Sigmoid colon (tissue), 7 donors: ENCODE measurements around the gene CHL1. TPM values are rescaled to one million over a fixed set of nuclear protein-coding genes. Genes with fewer than 3 reads are reported as not detected.

Source experiments
- DNase-seq: peaks from one replicate; pipeline ENCODE4 v3.0.0-alpha.2; 2019
- H3K27ac ChIP-seq, 4 donors: fragments of 200-600 bp; sonication (generic); one replicate each; pipeline ENCODE4 v1.5.1; 2016 to 2019; ENCODE audit warnings: mild to moderate bottlenecking in 1 of 4
- H3K27me3 ChIP-seq, 3 donors: fragments of 200-600 bp; sonication (generic); one replicate each; pipeline ENCODE4 v1.5.1; 2019; ENCODE audit warnings: mild to moderate bottlenecking in 1 of 3
- H3K36me3 ChIP-seq, 4 donors: fragments of 200-600 bp; sonication (generic); one replicate each; pipeline ENCODE4 v1.5.1; 2016 to 2019
- H3K4me1 ChIP-seq, 4 donors: fragments of 200-600 bp; sonication (generic); one replicate each; pipeline ENCODE4 v1.5.1; 2017 to 2019
- H3K4me3 ChIP-seq, 4 donors: fragments of 200-600 bp; sonication (generic); one replicate each; pipeline ENCODE4 v1.5.1; 2017 to 2019; ENCODE audit warnings: mild to moderate bottlenecking in 2 of 4, moderate library complexity in 1 of 4
- H3K9me3 ChIP-seq, 4 donors: fragments of 200-600 bp in 3 of 4; sonication (generic) in 3 of 4; one replicate each; pipeline versions ENCODE4 v1.5.1 to v1.6.1; 2013 to 2019
- EP300 ChIP-seq, 4 donors: sonication (generic); formaldehyde crosslinking; IDR thresholded peaks; one replicate each; pipeline ENCODE4 v1.6.1; 2017; ENCODE audit warnings: antibody characterized with exemption in 4 of 4
- POLR2A ChIP-seq, 2 donors: fragments of 450-650 bp; IDR thresholded peaks; one replicate each; pipeline ENCODE4 v1.6.1; 2016; ENCODE audit warnings: antibody characterized with exemption in 2 of 2, mild to moderate bottlenecking in 2 of 2, moderate library complexity in 2 of 2
- POLR2AphosphoS5 ChIP-seq, 4 donors: sonication (generic); formaldehyde crosslinking; IDR thresholded peaks; one replicate each; pipeline ENCODE4 v1.6.1; 2017; ENCODE audit warnings: antibody characterized with exemption in 4 of 4
- WGBS, 2 donors: extraction: QIAGEN DNeasy Blood & Tissue Kit; methylation state at CpG; one replicate each; pipeline ENCODE4 v1.1.7; 2013; 5-methylcytosine and 5-hydroxymethylcytosine counted together
- intact Hi-C: fragments of 100-400 bp; cut with DNase I; formaldehyde crosslinking; loops from one replicate; pipeline ENCODE4 v1.15.1; 2023
- polyA plus RNA-seq, 3 donors: library from polyadenylated mRNA; stranded (reverse); fragments of 200-250 nt; gene quantifications; one replicate each; pipeline ENCODE4 v1.2.3, GENCODE V29; 2013
- total RNA-seq, 4 donors: library from RNA; depleted of rRNA; stranded (reverse); fragments of >200 nt; gene quantifications; one replicate each; pipeline ENCODE4 v1.1.0, GENCODE V29; 2016
- TF ChIP-seq, protein P1 (sequence below), 4 experiments: fragments of 450-650 bp in 3 of 4; fragments of 200-600 bp in 1 of 4; IDR thresholded peaks; one replicate each; pipeline ENCODE4 v1.5.1; 2016 to 2019; ENCODE audit warnings: antibody characterized with exemption in 4 of 4, mild to moderate bottlenecking in 3 of 4, moderate library complexity in 2 of 4
- donor health status: healthy with polysubstance abuse.
- donor health status: Bipolar disorder and iron deficiency.
- donor health status: healthy.

Gene CHL1
- total and polyA plus RNA-seq, 7 donors, result 0.46 to 86.7 (median 29.1) TPM

DNA sequence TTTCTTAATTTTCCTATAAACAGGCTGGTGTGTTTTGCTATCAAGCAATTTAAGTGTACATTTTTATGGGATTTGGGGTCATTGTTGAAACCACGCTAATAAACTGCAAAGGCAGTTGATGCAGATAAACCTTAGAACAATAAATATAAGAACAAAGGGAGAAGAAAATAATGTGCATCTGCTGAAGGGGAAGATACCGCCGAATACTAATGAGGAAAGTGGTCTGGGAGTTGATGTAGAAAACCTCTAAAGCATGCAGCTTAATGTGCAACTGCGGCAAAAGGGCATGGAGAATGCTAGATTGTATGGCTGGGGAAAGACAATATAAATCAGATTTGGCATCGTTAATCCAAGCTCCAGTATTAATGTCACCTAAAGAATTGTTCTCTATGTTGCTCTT, 29.8 kb upstream of the CHL1 start:
- no peak overlapping the region for H3K27ac ChIP-seq
- H3K27me3 ChIP-seq, result no peaks in the 10 kb centered on the region
- TF ChIP-seq POLR2A (IDR thresholded peaks at IDR 0.05) (no peak), POLR2AphosphoS5 (IDR thresholded peaks at IDR 0.05) (no peak), EP300 (IDR thresholded peaks at IDR 0.05) (no peak)
- TF ChIP-seq, protein P1, sequence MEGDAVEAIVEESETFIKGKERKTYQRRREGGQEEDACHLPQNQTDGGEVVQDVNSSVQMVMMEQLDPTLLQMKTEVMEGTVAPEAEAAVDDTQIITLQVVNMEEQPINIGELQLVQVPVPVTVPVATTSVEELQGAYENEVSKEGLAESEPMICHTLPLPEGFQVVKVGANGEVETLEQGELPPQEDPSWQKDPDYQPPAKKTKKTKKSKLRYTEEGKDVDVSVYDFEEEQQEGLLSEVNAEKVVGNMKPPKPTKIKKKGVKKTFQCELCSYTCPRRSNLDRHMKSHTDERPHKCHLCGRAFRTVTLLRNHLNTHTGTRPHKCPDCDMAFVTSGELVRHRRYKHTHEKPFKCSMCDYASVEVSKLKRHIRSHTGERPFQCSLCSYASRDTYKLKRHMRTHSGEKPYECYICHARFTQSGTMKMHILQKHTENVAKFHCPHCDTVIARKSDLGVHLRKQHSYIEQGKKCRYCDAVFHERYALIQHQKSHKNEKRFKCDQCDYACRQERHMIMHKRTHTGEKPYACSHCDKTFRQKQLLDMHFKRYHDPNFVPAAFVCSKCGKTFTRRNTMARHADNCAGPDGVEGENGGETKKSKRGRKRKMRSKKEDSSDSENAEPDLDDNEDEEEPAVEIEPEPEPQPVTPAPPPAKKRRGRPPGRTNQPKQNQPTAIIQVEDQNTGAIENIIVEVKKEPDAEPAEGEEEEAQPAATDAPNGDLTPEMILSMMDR (IDR thresholded peaks at IDR 0.05), result no peak
- no peaks in the 10 kb centered on the region for H3K36me3 ChIP-seq
- no peaks in the 10 kb centered on the region for H3K4me1 ChIP-seq
- no peak for DNase-seq
- WGBS, 2 donors, result 85% methylated on average over 5 of the region's 5 CpGs
- H3K9me3 ChIP-seq, result no peaks in the 10 kb centered on the region
- intact Hi-C loops, result no loop called here
- no peak overlapping the region for H3K4me3 ChIP-seq

DNA sequence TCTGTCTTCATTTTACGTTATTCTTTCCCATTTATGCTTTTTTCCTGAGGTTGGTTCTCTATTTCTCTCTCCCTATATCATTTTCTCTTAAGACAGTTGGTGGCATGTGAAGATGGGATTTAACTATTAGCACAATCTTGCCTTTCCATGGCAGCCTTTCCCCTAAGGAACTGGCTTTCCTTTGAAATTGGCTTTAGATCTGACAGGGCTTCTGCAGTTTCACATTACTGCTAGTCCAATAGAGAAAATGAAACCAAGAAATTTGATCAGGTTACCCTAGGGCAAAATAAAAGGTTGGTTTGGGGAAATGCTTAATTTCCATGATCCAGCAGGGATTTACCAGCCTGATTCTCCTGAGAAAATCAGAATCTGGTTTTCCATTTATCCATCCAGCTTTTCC, 22.7 kb upstream of the CHL1 start:
- no peaks in the 10 kb centered on the region for H3K9me3 ChIP-seq
- no peak for DNase-seq
- no peak overlapping the region for H3K27ac ChIP-seq
- H3K4me1 ChIP-seq, result no peaks in the 10 kb centered on the region
- TF ChIP-seq POLR2AphosphoS5 (IDR thresholded peaks at IDR 0.05), result no peak
- TF ChIP-seq, protein P1 (IDR thresholded peaks at IDR 0.05), result no peak
- TF ChIP-seq EP300 (IDR thresholded peaks at IDR 0.05), result no peak
- TF ChIP-seq POLR2A (IDR thresholded peaks at IDR 0.05), result no peak
- no peaks in the 10 kb centered on the region for H3K27me3 ChIP-seq
- intact Hi-C loops, result no loop called here
- H3K4me3 ChIP-seq, result no peak overlapping the region
- no peaks in the 10 kb centered on the region for H3K36me3 ChIP-seq
- WGBS, 2 donors, result 40 to 75% methylated on average over 1 of the region's 1 CpG

DNA sequence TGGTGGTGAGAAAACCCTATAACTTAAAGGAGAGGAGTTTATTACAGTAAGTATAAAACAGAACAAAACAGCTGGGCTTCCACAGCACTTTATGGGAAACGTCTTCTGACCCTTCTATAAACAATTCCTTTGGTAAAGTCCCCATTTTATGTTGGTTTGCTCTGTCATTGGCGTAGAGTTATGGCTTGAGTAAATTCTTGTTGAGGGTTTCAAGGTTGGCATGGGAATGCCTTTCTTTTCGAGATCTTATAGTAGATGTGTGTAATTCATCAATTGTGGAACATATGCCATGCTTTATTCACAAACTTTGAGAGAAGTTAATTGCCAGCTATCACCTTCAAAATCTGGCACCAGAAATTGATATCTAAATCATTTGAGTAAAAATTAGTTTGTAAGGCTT, 11.6 kb upstream of the CHL1 start:
- H3K9me3 ChIP-seq, result no peaks in the 10 kb centered on the region
- no peaks in the 10 kb centered on the region for H3K4me1 ChIP-seq
- intact Hi-C loops, result no loop called here
- H3K27ac ChIP-seq, result no peak overlapping the region
- TF ChIP-seq POLR2AphosphoS5 (IDR thresholded peaks at IDR 0.05) (no peak), POLR2A (IDR thresholded peaks at IDR 0.05) (no peak), EP300 (IDR thresholded peaks at IDR 0.05) (no peak)
- TF ChIP-seq, protein P1 (IDR thresholded peaks at IDR 0.05), result no peak
- peaks cover 0 to 9% (median 0%) of the 10 kb centered on the region in 3 donors for H3K27me3 ChIP-seq
- H3K4me3 ChIP-seq, result no peak overlapping the region
- no peak for DNase-seq
- no peaks in the 10 kb centered on the region for H3K36me3 ChIP-seq
- 29 to 51% methylated on average over 3 of the region's 3 CpGs for WGBS, 2 donors

DNA sequence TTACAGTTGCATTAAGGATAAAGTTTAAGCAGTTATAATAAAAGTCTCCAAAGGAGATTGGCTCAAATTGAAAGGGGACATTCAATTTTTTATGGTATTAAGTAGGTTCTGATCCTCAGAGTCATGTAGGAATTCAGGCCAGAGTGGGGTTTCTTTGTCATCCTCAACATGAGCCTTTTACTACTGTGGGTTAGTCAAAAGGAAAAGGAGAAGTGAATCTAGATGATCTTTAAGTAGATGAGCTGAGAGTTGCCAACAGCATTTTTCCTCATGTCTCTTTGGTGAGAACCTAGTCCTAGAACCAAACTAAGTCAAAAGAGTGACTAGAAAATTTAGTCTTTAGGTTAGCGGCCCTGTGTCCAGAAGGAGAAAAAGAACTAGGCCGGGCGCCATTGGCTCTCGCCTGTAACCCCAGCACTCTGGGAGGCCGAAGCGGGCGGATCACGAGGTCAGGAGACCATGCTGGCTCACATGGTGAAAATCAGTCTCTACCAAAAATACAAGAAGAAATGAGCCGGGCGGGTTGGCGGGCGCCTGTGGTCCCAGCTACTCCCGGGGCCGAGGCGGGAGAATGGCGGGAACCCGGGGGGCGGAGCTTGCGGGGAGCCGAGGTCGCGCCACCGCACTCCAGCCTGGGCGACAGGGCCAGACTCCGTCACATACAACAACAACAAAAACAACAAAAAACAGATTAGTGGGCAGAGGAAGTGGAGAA, 4.2 kb upstream of the CHL1 start:
- no peaks in the 10 kb centered on the region for H3K36me3 ChIP-seq
- 85 to 94% methylated on average over 17 to 25 of the region's 25 CpGs for WGBS, 2 donors
- DNase-seq, result no peak
- no peaks in the 10 kb centered on the region for H3K9me3 ChIP-seq
- intact Hi-C loops, result no loop called here
- H3K4me3 ChIP-seq, result no peak overlapping the region
- H3K4me1 ChIP-seq, result peaks cover 0 to 13% (median 10%) of the 10 kb centered on the region in 4 donors
- peaks cover 0 to 28% (median 15%) of the 10 kb centered on the region in 3 donors for H3K27me3 ChIP-seq
- TF ChIP-seq POLR2A (IDR thresholded peaks at IDR 0.05) (no peak), EP300 (IDR thresholded peaks at IDR 0.05) (no peak), POLR2AphosphoS5 (IDR thresholded peaks at IDR 0.05) (no peak)
- TF ChIP-seq, protein P1 (IDR thresholded peaks at IDR 0.05), result no peak
- no peak overlapping the region for H3K27ac ChIP-seq
